DMS 273 (cell line): ENCODE results near the gene CXCL9.
"Not testable (repeated sequence)": the region's sequence is repeated elsewhere in the genome, so short reads cannot be mapped to it uniquely, and the experiment has no call there.

ENCODE experiments used
- DNase-seq: peaks from one replicate; lab custom pipeline; 2025; ENCODE audit not compliant: unreplicated experiment; lab: John Stamatoyannopoulos, UW

CXCL9 gene

DNA sequence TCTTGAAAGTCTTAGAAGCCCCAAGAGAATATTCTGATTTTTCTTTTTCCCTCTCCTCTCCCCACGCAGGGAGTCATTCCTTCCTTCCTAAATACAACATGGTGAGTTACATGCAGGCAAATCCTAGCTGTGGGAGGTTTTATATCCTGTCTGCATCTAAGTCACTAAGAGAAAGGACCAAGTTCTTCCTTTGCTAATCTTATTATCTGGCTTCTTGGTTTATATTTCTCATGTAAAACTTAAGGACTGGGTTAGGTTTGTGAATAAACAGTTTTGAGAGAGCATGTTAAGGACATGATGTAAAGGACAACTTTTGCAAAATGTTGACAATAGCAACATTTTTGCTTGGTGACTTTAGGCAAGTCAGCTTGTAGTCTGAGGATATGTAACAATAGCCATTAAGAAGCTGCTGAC, 5.1 kb upstream of the CXCL9 start:
- no peak for DNase-seq

DNA sequence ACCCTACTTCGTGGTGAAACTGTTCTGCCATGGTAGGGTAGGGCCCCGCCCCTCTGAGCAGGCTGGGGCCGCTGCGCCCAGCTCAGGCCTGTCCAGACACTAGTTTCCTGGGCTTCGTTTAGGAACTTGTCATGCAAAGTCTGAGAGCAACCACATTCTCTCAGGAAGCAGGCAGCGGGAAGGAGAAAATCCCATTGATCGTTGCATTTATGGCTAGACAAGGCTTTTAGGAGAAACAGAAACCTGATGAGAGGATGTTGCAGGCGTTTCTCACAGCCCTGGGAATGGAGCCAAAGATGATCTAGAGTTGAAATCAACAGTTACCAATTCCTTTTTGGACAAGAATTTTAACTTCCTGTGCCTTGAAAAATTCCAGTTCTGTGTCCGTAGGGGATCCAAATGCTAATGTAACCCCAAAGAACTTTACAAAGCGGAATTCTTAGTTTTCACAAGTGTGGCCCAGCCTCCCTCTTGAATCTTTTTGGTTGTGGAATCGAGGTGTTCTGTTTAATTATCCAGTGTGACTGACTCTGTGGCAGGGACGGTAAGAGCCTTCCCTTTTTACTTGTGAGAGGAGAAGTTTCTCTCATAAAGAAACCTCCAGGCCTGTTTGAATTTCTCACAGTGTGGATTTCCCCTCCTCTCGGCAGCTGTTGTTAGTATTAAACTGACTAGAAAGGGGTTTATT, 4.5 kb upstream of the CXCL9 start:
- peak; percentile 5 for DNase-seq

DNA sequence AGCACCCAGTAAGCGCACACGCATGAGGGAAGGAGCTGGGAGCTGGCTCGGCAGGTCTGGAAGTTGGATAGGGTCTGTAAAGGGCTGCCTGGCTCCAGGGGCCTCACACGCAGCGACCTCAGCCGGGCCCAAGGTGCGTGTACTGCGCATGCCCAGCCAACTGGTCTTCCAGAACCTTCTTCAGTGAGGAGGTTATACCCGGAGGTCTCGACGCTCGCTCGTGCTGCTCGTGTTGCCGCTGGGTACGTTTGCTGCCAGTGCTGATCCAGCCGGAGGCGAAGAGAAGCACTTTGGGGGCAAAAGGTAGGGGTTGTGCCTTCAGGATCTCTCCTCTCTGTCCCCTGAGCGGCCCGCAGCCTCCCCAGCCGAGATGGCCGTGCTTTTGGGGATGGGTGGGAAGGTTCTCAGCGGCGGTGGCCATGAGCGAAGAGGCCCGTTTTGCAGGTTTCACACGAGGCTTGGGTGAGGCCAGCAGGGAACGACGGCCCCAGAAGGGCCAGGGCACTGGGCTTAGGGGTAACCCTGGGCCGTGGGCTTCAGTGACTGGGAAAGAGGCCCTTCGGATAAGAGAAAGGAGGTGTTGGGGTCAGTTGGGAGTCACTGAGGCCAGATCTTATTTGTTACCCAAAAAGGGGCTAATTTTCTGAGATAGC, 3.8 kb upstream of the CXCL9 start:
- no peak for DNase-seq

DNA sequence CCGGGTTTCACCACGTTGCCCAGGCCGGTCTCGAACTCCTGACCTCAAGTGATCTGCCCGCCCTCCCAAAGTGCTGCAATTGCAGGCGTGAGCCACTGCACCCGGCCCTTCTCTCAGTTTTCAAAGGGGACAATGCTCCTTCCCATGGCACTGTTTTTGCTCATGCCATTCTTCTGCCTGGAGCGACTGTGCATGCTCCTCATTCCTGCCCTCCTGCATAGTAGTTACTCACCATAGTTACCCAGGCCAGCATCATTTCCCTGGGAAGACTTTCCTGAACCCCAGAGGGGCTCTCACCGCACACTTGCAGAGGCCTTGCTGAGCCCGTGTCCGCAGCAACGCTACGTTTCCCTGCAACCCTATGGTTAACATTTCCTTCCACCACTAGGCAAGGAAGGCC, 3.3 kb upstream of the CXCL9 start:
- no peak for DNase-seq

DNA sequence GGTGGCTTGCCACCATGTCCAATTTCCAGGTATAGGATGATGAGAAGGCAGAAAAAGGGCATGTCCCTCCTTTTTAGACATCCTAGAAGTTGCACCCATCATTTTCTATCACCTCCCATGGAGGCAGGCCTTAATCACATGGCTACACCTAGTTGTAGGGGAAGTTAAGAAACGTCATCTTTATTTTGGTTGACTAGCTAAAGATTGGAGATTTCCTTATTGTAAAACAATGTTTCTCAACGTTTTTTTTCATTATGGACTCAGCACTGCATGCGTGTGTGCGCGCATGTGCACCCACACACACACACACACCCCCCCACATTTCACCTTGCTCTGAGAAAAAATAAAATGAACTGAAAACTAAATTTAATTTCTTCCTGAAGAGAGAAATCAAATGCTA, 2.0 kb upstream of the CXCL9 start:
- DNase-seq, result no peak

DNA sequence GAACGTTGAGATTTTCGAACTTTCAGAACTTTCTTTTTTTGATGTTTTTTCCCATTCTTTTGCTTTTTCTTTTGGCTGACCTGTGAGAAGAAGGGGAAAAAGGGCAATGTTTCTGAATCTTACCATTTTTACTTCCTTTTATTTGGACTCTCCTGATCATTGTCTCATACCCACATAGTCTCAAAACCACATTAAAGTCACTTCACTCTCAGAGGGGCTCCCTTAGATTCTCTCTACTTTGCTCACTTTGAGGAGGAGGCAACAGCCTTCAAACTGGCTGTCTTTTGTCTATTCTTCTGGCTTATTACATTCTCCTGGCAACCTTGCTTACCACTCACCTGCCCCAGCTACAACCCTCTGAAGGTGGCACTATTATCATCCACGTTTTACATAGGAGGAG, 3.7 kb downstream of the CXCL9 start:
- DNase-seq, result no peak

DNA sequence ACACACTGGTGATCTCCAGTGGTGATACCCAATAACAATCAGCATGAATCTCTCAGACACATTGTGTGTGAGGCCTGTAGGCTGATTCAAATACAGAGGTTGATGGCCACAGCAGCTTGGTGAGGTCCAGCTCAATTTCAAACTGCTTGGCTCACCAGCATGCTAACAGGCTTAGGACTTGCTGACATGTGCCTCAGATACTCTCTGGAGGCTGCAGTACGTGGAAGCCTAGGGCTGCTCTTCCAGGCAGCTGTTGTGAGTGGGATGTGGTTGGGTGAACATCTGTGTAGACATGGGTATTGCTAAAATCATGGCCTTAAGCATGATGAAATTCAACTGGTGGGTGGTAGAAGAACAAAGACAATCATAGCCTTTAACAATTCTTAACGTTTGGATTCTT, 4.3 kb downstream of the CXCL9 start:
- no peak for DNase-seq

DNA sequence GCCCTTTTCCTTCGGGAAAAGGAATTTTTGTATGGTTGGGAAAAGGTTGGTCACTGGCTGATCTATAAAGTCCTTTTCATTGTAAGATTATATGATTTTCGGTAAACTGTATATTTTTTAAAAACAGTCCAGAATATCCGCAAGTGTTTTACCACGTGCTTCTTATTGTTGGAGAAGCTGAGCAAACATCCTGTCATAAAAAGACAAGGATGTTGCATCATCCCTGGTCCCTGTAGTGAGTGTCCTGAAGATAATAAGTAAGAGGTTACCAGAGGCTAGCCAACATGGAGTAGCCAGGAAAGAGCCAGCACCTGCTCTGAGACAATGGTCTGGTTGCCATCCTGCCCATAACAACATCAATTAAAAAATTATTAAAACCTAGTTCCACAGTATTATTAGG, 5.1 kb downstream of the CXCL9 start:
- no peak for DNase-seq

DNA sequence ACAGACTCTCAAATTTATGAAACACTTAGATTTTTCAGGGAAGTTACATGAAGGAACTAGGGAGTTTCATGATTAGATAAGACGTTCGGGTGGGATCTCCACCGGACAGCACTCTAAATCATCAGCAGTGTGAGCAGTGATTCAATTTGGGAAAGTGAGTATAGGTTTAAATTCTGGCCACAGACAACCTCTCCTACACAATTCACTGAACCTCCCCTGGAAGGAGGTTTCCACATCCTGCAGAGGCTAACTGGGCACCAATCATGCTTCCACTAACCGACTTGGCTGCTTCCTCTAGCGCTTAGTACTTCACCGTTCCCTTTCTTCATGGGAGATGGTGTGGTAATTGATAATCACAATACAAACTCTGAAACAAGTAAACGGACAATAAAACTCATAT, 5.6 kb downstream of the CXCL9 start:
- DNase-seq, result no peak

DNA sequence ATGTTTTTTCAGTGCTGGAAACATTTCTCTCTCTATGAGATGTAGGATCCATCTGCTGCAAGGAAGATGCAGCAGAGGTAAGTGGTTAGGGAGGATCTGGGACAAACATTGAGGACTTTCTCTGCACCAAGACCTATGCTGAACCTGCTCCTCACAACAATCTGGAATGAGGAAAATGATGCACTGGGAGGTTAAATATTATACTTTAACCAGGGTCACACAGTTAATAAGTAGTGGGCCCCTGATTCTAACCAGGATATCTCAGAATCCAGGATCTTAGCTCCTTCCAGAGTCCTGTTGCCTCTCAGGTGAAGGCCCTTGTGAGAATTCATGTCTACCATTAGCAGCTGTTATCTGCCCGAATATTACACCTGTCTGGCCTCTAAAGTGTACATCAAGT, 7.0 kb downstream of the CXCL9 start:
- DNase-seq, result no peak

DNA sequence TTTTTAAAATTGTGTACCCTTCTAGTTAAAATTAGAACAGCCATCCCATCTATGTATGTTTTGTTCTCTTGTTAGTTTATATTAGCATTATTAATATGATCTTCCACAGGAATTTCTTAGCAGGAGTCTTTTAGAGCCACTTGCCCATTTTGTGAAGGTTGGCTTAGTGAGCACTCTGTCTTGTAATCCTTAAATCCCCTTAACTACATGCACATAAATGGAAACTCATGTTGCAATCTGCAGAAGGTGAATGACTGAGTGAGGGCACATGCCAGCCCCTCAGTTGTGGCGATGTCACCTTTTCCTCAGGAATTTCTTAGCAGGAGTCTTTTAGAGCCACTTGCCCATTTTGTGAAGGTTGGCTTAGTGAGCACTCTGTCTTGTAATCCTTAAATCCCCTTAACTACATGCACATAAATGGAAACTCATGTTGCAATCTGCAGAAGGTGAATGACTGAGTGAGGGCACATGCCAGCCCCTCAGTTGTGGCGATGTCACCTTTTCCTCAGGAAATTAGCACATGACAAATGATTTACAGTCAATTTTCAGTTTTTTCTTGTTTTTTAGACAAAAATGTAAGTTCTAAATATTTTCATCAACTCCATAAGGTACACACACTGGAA, 8.7 kb downstream of the CXCL9 start:
- DNase-seq, result not testable (repeated sequence)

DNA sequence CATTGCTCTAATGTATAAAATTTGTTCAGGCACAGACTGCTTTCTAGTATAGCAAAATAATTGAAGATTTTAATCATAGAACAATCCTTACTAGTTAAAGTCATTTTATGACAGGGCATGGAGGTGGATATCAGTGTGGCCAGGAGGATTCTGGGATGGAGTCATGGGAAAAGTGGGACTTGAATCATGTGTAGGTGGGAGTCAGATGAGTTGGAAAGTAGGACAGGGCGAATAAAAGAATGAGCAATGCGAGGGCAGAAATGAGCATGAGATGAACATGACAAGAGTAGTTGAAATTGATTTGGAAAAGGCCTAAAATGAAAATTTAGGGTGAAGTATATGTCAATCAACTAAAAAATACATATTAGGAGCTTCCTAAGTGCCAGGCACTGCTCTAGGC, 9.4 kb downstream of the CXCL9 start:
- no peak for DNase-seq

DNA sequence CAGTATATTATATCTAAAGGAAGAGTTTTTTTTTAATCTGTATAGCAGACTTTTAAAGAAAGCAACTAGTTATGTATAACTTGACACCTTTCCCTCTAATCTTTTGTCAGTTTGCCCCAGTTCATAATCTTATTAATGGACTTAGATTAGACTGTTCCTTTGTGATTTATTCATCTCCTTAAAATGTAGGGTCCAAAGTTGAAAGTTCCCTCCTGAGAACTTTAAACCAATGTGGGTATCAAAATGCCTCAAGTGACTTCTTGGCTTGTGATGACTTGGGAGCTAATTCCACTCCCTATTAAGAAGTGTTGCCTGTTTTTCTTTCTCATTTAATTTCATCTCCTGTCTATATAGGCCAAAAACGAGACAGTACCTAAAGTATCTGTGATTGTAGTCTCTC, 10.2 kb downstream of the CXCL9 start:
- DNase-seq, result no peak

DNA sequence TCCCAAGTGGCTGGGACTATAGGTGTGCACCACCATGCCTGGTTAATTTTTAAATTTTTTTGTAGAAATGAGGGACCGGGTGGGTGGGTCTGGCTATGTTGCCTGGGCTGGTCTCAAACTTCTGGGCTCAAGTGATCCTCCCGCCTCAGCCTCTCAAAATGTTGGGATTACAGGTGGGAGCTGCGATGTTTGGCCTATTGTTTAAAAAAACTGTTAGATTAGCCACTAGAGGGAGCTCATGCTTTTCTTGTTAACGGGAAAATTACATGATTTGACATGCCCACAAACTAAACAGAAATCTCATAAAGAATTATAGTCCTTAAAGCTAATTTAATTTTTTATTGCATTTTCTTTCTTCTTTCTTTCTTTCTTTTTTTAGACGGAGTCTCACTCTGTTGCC, 11.6 kb downstream of the CXCL9 start:
- DNase-seq, result peak; percentile 74

DNA sequence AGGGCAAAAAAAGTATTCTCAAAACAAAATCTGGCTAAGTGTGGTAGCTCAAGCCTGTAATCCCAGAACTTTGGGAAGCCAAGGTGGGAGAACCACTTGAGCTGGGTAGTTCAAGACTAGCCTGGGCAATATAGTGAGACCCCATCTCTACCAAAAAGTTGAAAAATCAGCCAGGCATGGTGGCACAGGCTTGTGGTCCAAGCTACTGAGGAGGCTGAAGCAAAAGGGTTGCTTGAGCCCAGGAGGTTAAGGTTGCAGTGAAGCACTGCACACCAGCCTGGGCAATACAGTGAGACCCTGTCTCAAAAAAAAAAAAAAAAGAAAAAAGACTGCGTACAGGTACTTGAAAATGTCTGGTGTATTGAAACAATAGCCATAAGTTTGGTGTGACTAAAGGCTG, 14.8 kb downstream of the CXCL9 start:
- no peak for DNase-seq

DNA sequence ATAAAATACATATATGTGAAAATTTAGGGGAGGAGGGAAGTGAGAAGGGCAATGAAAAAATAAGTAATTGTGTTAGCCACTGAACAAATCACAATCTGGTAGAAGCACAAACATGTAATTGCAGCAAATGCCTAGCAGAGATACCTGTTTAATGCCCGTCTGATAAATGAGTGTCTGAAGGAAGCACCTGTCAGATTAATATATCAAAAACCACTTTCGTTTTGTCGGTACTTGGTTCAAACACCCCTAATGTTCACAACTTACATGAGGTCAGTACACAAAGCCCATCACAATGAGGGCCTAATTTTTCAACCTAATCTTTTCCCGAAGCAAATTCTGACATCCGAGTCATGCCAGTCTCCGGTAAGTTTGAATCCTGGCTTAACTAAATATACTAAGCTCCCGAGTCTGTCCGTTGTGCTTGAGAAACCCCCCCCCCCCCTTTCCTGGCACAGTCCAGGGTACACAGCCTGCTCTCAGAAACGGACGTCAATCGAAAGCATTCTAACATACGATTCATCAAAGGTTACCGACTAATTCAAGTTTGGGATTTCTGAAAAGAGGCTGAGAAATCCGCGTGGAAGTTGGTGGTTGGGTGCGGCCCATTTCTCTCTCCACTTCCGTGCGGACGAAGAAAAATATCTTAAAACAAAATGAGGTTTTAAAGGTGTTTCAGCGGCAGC, 17.3 kb downstream of the CXCL9 start:
- peak; percentile 44 for DNase-seq

DNA sequence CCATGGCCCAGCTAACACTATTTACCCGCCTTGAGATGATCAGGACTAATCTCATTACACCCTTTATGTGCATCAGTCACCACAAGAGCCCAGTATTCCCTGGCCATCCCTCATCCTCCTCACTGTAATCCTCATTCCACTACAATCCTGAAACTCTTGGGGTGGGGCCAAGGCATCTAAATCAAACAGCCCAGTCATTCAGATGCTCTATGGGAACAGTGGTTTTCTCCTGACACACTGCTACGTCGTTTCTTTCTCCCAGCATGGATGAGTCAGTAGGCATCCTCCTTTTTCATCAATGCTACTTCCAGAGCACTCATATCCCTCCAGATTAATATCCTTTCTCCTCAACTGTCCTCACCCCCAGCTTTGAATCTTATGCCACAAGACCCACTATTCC, 22.2 kb downstream of the CXCL9 start:
- no peak for DNase-seq

DNA sequence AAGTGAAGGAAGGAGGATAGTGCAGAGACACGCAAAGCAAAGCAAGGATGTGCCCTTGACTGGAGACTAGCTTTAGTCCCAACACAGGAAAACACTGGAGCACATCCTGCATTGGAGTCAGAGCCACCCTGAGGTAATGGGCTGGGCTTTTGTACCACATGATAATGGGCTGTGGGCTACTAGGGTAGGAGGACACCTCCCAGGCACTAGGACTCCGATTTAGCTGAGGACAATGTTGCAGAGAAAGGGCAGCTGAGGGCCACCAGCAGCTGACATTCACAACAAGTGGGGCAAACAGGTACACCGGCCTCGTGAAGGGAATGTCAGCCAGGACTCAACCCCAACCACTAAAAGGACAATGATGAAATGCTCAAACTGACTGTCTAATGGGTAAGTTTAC, 26.7 kb downstream of the CXCL9 start:
- DNase-seq, result no peak

DNA sequence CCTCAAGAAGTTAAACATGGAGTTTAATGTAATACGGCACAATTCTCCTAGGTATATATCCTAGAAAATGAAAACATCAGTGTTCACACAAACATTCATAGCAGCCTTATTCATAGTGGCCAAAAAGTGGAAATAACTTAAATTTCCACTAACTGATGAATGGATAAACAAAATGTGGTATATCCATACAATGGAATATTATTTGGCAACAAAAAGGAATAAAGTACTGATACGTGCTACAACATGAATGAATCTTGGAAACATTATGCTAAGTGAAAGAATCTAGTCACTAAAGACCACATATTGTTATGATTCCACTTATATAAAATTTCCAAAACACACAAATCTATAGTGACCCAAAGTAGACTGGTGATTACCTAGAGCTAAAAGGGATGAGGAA, 31.1 kb downstream of the CXCL9 start:
- no peak for DNase-seq

DNA sequence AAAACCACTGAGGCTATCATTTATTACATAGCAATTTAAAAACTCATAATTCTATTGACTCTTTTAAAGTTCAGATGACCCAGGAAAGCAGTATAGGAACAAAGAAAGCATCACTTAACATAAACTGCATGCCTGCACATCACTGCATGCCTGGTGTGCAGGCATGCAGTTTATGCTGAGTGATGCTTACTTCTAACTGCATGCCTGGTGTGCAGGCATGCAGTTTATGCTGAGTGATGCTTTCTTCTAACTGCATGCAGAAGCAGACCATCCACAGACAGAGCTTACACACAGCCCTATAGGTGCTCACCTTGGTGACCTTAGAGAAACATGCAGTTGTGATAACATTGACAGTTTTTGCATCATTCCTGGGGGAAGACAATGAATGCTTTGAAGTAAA, 33.5 kb downstream of the CXCL9 start:
- DNase-seq, result no peak

DNA sequence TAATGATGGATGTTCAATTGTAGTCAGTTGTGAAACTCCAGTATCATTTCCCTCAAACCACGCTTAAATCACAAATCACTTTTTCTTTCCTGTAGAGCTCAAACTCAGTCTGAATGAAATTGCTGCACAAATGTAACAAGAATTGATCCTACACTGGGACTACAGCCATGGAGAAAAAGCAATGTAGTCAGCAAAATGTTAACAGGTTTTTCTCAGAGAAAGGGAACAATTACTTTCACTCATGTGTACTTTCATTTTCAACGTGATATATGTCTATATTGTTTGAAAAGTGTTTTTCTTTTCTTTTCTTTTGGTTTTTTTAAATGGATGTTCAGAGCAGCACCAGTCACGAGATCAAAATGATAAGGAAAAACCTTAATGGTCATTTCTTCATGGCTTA, 39.2 kb downstream of the CXCL9 start:
- DNase-seq, result no peak

DNA sequence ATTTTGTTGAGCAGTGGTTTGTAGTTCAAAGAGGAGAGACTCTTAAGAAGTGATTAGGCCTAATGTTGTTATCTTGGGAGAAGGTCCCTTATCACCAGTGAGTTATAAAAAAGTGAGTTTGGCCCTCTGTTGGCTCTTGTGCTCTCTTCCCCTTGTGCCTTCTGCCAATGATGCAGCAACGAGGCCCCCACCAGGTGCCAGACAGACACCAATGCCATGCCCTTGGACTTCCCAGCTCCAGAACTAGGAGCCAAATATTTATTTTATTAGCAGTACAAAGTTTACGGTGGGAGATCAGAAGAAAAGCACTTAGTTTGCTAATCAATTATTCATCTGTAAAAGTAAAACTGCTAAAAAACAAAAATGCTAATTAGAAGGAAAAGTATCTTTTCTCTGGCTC, 43.8 kb downstream of the CXCL9 start:
- DNase-seq, result no peak
